ENCODE results near the gene CLSTN2.

CLSTN2 gene

DNA sequence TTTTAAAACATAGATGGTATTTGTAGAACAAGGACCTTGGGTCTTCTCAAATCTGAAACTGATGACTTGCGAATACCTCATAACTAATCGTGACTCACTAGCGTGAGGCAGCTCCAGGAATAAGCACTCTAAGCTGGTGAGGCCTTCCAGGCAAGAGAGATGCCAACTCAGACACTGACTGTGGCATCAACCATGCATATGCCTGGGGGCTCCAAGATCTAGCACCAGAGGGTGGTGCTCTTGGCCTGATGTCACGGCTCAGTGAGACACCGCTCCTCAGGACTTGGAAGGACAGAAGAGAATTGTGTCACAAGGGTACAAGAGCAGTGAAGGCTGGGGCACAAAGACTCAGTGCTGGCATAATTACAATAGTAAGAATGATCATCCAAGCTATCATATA lies 617.9 kb downstream of the CLSTN2 start:
- no peaks in the 10 kb centered on the region for H3K4me1 Mint-ChIP-seq
- no peak for DNase-seq
- no peaks in the 10 kb centered on the region for H3K9me3 Mint-ChIP-seq
- H3K27ac Mint-ChIP-seq, result no peak overlapping the region
- no peaks in the 10 kb centered on the region for H3K36me3 Mint-ChIP-seq (ENCODE audit: low read depth)
- no peak overlapping the region for H3K4me3 Mint-ChIP-seq
- TF ChIP-seq, protein P1, sequence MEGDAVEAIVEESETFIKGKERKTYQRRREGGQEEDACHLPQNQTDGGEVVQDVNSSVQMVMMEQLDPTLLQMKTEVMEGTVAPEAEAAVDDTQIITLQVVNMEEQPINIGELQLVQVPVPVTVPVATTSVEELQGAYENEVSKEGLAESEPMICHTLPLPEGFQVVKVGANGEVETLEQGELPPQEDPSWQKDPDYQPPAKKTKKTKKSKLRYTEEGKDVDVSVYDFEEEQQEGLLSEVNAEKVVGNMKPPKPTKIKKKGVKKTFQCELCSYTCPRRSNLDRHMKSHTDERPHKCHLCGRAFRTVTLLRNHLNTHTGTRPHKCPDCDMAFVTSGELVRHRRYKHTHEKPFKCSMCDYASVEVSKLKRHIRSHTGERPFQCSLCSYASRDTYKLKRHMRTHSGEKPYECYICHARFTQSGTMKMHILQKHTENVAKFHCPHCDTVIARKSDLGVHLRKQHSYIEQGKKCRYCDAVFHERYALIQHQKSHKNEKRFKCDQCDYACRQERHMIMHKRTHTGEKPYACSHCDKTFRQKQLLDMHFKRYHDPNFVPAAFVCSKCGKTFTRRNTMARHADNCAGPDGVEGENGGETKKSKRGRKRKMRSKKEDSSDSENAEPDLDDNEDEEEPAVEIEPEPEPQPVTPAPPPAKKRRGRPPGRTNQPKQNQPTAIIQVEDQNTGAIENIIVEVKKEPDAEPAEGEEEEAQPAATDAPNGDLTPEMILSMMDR (IDR thresholded peaks at IDR 0.05), result no peak
- H3K27me3 Mint-ChIP-seq (ENCODE audit: low read depth, poor library complexity), result peaks cover 11% of the 10 kb centered on the region

DNA sequence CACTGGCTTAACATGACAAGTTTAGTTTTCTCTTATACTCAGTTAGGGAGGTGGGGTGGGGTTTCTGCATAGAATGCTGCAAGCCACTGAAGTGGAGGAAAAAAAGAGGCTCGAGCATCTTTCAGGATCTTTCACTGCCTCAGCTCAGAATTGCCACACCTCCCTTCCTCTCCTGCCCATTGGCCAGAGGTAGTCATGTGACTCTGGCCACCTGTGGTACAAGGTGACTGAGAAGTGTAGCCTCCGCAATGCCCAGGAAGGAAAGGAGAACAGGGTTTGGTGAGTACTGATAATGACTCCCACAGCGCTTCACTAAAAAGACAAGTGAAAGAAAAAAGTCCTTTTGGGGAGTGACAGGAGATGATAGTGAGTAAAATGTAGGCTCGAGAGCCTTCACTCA lies 618.6 kb downstream of the CLSTN2 start:
- no peak for DNase-seq
- peaks cover 11% of the 10 kb centered on the region for H3K27me3 Mint-ChIP-seq (ENCODE audit: low read depth, poor library complexity)

DNA sequence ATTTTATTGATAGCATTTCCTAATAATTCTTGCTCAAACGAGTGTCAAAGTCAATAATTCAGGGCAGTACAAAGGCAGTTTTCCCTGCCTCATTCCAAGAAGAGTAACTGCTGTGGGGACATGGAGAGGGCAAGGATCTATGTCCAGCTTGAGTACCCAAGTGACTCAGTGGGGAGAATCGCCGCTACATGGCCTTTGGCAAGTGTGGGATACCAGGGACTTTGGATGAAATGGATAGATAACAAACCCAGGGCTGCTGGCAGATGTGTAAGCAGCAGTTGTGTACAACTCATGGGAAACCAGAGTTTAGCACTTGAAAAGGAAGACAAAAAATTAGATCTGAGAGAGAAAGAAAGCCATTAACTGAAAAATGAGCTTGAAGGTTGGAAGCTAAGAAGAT lies 620.7 kb downstream of the CLSTN2 start:
- peaks cover 8% of the 10 kb centered on the region for H3K27me3 Mint-ChIP-seq (ENCODE audit: low read depth, poor library complexity)
- TF ChIP-seq, protein P1 (IDR thresholded peaks at IDR 0.05), result no peak
- no peaks in the 10 kb centered on the region for H3K9me3 Mint-ChIP-seq
- H3K27ac Mint-ChIP-seq, result no peak overlapping the region
- peaks cover 9% of the 10 kb centered on the region for H3K4me1 Mint-ChIP-seq
- H3K4me3 Mint-ChIP-seq, result no peak overlapping the region
- no peaks in the 10 kb centered on the region for H3K36me3 Mint-ChIP-seq (ENCODE audit: low read depth)
- DNase-seq, result no peak

More for the DNA sequence above, 618.6 kb downstream of the CLSTN2 start:
- H3K9me3 Mint-ChIP-seq, result no peaks in the 10 kb centered on the region
- TF ChIP-seq, protein P1 (IDR thresholded peaks at IDR 0.05), result no peak
- no peak overlapping the region for H3K27ac Mint-ChIP-seq
- H3K4me3 Mint-ChIP-seq, result no peak overlapping the region
- H3K36me3 Mint-ChIP-seq (ENCODE audit: low read depth), result no peaks in the 10 kb centered on the region
- H3K4me1 Mint-ChIP-seq, result no peaks in the 10 kb centered on the region

DNA sequence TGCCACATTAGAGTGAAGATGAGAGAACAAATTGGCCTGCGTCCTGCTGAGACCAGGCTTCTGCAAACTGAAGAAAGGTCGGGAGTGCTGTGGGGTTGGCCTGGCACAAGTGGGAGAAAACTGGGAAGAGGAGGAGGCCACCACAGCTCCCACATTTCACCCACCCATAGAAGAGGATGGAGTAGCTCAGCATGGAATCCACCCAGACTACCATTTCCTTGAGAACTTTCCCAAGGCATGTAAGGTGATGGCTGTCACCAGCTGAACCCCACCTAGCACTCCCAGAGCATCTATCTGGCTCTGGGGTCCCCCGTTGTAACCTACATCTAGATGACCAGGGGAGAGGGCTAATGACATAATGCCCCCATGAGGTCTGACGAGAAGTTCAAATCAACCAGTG lies 622.5 kb downstream of the CLSTN2 start:
- Mint-ChIP-seq H3K27ac (no peak overlapping the region), H3K4me1 (peaks cover 9% of the 10 kb centered on the region), H3K27me3 (ENCODE audit: low read depth, poor library complexity) (peaks cover 5% of the 10 kb centered on the region), H3K9me3 (no peaks in the 10 kb centered on the region), H3K4me3 (no peak overlapping the region), H3K36me3 (ENCODE audit: low read depth) (no peaks in the 10 kb centered on the region)
- DNase-seq, result no peak
- TF ChIP-seq, protein P1 (IDR thresholded peaks at IDR 0.05), result no peak

DNA sequence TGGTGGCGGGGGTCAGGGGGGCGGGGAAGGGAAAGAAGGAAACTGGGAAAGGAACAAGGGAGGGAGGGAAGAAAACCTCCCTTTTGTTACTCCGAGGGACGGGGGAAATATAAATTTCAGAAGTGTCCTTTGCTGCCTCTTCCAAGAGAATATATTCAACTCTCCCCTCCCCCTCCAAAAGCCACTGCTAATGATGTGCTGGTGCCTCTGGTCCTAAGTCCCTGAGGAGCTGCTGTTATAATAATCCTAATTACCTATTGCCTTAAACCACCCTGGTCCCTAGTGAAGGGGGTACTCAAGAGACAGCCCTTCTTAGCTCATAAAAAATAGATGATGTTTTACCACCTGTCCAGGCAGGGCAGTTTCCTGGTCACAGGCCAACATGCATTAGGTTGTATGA lies 624.6 kb downstream of the CLSTN2 start:
- no peaks in the 10 kb centered on the region for H3K9me3 Mint-ChIP-seq
- TF ChIP-seq, protein P1 (IDR thresholded peaks at IDR 0.05), result no peak
- H3K4me1 Mint-ChIP-seq, result peaks cover 9% of the 10 kb centered on the region
- no peak for DNase-seq
- no peak overlapping the region for H3K4me3 Mint-ChIP-seq
- no peak overlapping the region for H3K27ac Mint-ChIP-seq
- peaks cover 14% of the 10 kb centered on the region for H3K27me3 Mint-ChIP-seq (ENCODE audit: low read depth, poor library complexity)
- H3K36me3 Mint-ChIP-seq (ENCODE audit: low read depth), result no peaks in the 10 kb centered on the region

DNA sequence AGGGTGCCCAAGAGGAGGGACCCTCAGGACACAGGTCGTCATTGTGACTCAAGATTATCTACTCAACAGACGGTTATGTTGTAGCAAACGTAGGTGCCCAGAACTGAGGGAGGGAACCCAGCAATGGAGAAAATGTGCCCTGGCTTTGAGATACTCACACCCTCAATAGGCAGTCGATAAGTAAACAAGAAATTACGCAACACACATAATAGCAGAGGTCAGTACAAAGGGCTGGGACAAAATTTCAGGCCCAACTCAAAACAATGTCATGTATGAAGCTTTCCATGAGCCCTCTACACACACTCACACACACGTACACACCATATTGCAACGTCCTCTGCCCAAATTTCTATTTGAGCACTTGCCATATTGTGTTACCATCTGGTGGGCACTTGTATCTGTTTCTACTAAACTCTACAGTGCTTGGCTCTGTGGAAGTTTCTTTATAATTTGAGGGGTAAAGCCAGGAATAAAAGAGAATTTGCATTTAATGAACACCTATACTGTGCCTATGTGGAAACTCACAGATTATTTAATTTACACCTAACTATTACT lies 628.3 kb downstream of the CLSTN2 start:
- DNase-seq, result no peak
- Mint-ChIP-seq H3K36me3 (ENCODE audit: low read depth) (no peaks in the 10 kb centered on the region), H3K4me3 (no peak overlapping the region), H3K27ac (no peak overlapping the region), H3K4me1 (peaks cover 9% of the 10 kb centered on the region), H3K9me3 (no peaks in the 10 kb centered on the region), H3K27me3 (ENCODE audit: low read depth, poor library complexity) (peaks cover 10% of the 10 kb centered on the region)
- TF ChIP-seq, protein P1 (IDR thresholded peaks at IDR 0.05), result no peak

All from nephron progenitor cell (in vitro differentiated cells).